Nephron (organoid): ENCODE data around the gene TSPAN11.

ENCODE experiments used
- H3K27ac Mint-ChIP-seq, 3 experiments: 2 replicates each; pipeline ENCODE4 v1.8.0; 2020; ENCODE audit warnings: mixed read lengths in 3 of 3, mild to moderate bottlenecking in 2 of 3, moderate library complexity in 1 of 3
- H3K27me3 Mint-ChIP-seq: 2 replicates; pipeline ENCODE4 v1.8.0; 2021; ENCODE audit warnings: low read depth, mild to moderate bottlenecking, moderate library complexity, mixed read lengths
- H3K36me3 Mint-ChIP-seq: 2 replicates; pipeline ENCODE4 v1.8.0; 2020; ENCODE audit warnings: low read depth, mixed read lengths
- H3K4me1 Mint-ChIP-seq: 2 replicates; pipeline ENCODE4 v1.8.0; 2020; ENCODE audit warnings: mixed read lengths
- H3K4me3 Mint-ChIP-seq, 3 experiments: 2 replicates each; pipeline ENCODE4 v1.8.0; 2020; ENCODE audit warnings: mild to moderate bottlenecking in 3 of 3, mixed read lengths in 3 of 3, moderate library complexity in 2 of 3
- H3K9me3 Mint-ChIP-seq: 2 replicates; pipeline ENCODE4 v1.8.0; 2020; ENCODE audit warnings: mixed read lengths
- CTCF ChIP-seq, 3 experiments: fragments of 200-600 bp; sonication (generic); IDR thresholded peaks; one replicate each; pipeline ENCODE4 v1.5.0; 2021; ENCODE audit warnings: antibody characterized with exemption in 3 of 3; ENCODE audit not compliant: unreplicated experiment in 3 of 3

TSPAN11 gene

GRCh38 chr12:30962047-30962446 is 35.5 kb downstream of the TSPAN11 start:
- no peaks in the 10 kb centered on the region for H3K9me3 Mint-ChIP-seq
- no peak overlapping the region for H3K4me3 Mint-ChIP-seq
- H3K4me1 Mint-ChIP-seq = no peaks in the 10 kb centered on the region
- H3K27me3 Mint-ChIP-seq = peaks cover 3% of the 10 kb centered on the region
- no peak overlapping the region for H3K27ac Mint-ChIP-seq
- no peak for TF ChIP-seq CTCF (IDR thresholded peaks at IDR 0.05; ENCODE audit: unreplicated experiment in 3 of 3)
- H3K36me3 Mint-ChIP-seq = no peaks in the 10 kb centered on the region

GRCh38 chr12:30963709-30964564 is 37.4 kb downstream of the TSPAN11 start:
- Mint-ChIP-seq H3K27me3 (peaks cover 3% of the 10 kb centered on the region), H3K4me3 (no peak overlapping the region), H3K36me3 (no peaks in the 10 kb centered on the region), H3K4me1 (peaks cover 9% of the 10 kb centered on the region), H3K27ac (no peak overlapping the region), H3K9me3 (no peaks in the 10 kb centered on the region)
- no peak for TF ChIP-seq CTCF (IDR thresholded peaks at IDR 0.05; ENCODE audit: unreplicated experiment in 3 of 3)

DNA sequence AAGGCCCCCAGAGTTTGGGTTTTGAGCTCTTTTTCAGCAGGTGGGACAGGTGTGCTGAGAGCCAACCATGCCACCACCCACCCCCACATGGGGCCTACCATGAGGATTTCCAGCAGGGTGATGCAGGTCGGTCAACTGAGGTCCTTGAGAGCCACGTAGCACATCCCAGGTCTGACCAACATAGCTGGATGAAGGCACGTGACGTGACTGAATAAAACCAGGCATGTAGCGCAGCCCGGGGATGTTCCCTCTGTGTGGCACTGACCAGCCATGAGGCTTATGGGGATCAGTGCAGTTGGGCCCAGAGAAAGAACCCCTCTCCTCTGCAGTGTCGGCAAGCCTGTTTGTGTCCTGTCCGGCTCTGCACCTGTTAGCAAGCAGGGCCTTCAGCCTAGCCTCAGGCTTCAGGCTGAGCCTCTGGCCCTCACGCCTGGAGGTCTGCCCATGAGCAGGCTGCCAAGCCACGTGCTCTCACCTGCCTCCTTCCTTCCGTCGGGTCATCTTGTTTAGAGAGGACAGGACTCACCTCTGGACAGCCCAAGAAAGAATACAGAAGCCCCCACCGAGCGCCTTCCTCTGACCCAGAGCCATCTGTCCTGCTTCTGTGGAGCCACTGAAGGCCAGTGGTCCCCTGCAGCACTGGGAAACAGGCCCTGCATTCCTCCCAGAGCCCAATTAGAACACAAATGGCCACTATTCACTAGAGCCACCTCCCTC is 38.5 kb downstream of the TSPAN11 start:
- no peak for TF ChIP-seq CTCF (IDR thresholded peaks at IDR 0.05; ENCODE audit: unreplicated experiment in 3 of 3)
- peaks cover 2% of the 10 kb centered on the region for H3K36me3 Mint-ChIP-seq
- H3K27ac Mint-ChIP-seq = peak overlapping the region in 1 of 3 experiments; percentile 31
- no peaks in the 10 kb centered on the region for H3K27me3 Mint-ChIP-seq
- peaks cover 11% of the 10 kb centered on the region for H3K4me1 Mint-ChIP-seq
- H3K9me3 Mint-ChIP-seq = no peaks in the 10 kb centered on the region
- H3K4me3 Mint-ChIP-seq = no peak overlapping the region

GRCh38 chr12:30965613-30965985 is 39.1 kb downstream of the TSPAN11 start:
- TF ChIP-seq CTCF (IDR thresholded peaks at IDR 0.05; ENCODE audit: unreplicated experiment in 3 of 3) = no peak
- no peaks in the 10 kb centered on the region for H3K27me3 Mint-ChIP-seq

GRCh38 chr12:30967026-30967425 is 40.5 kb downstream of the TSPAN11 start:
- Mint-ChIP-seq H3K9me3 (no peaks in the 10 kb centered on the region), H3K36me3 (peaks cover 7% of the 10 kb centered on the region)

More at GRCh38 chr12:30965613-30965985, 39.1 kb downstream of the TSPAN11 start:
- Mint-ChIP-seq H3K4me1 (peaks cover 17% of the 10 kb centered on the region), H3K9me3 (no peaks in the 10 kb centered on the region), H3K27ac (peak overlapping the region in 1 of 3 experiments; percentile 31), H3K4me3 (no peak overlapping the region), H3K36me3 (peaks cover 7% of the 10 kb centered on the region)

More at GRCh38 chr12:30967026-30967425, 40.5 kb downstream of the TSPAN11 start:
- Mint-ChIP-seq H3K4me3 (no peak overlapping the region), H3K4me1 (peaks cover 27% of the 10 kb centered on the region), H3K27ac (no peak overlapping the region), H3K27me3 (peaks cover 10% of the 10 kb centered on the region)
- TF ChIP-seq CTCF (IDR thresholded peaks at IDR 0.05; ENCODE audit: unreplicated experiment in 3 of 3) = no peak
